22Rv1 (cell line): ENCODE results near the gene MPDU1.

Experiments
- H3K27ac ChIP-seq: fragments of 450-650 bp; 2 replicates; pipeline ENCODE4 v1.5.1; 2017
- CTCF ChIP-seq: fragments of 450-650 bp; IDR thresholded peaks from 2 replicates; pipeline ENCODE4 v1.5.1; 2017; ENCODE audit warnings: mild to moderate bottlenecking
- ZFX ChIP-seq: fragments of 450-650 bp; IDR thresholded peaks from 2 replicates; pipeline ENCODE4 v1.6.1; 2017; ENCODE audit warnings: antibody characterized with exemption, borderline replicate concordance

The MPDU1 gene

DNA sequence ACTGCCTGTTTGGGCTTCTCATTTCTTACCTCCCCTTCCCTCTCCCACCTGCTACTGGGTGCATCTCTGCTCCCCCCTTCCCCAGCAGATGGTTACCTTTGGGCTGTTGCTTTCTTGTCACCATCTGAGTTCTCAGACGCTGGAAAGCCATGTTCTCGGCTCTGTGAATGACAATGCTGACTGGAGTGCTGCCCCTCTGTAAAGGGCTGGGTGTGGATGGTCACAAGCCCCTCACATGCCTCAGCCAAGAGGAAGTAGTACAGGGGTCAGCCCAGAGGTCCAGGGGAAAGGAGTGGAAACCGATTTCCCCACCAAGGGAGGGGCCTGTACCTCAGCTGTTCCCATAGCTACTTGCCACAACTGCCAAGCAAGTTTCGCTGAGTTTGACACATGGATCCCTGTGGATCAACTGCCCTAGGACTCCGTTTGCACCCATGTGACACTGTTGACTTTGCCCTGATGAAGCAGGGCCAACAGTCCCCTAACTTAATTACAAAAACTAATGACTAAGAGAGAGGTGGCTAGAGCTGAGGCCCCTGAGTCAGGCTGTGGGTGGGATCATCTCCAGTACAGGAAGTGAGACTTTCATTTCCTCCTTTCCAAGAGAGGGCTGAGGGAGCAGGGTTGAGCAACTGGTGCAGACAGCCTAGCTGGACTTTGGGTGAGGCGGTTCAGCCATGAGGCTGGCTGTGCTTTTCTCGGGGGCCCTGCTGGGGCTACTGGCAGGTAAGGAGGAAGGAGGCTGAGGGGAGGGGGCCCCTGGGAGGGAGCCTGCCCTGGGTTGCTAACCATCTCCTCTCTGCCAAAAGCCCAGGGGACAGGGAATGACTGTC lies 4.4 kb upstream of the MPDU1 start, which contains the start of gene CD68:
TSS of gene CD68 (plus strand) at position 638 of the 833 bp plus-strand sequence. CDS start at position 678, 40 bp downstream.
- TF ChIP-seq CTCF = no peak
- TF ChIP-seq ZFX = no peak

DNA sequence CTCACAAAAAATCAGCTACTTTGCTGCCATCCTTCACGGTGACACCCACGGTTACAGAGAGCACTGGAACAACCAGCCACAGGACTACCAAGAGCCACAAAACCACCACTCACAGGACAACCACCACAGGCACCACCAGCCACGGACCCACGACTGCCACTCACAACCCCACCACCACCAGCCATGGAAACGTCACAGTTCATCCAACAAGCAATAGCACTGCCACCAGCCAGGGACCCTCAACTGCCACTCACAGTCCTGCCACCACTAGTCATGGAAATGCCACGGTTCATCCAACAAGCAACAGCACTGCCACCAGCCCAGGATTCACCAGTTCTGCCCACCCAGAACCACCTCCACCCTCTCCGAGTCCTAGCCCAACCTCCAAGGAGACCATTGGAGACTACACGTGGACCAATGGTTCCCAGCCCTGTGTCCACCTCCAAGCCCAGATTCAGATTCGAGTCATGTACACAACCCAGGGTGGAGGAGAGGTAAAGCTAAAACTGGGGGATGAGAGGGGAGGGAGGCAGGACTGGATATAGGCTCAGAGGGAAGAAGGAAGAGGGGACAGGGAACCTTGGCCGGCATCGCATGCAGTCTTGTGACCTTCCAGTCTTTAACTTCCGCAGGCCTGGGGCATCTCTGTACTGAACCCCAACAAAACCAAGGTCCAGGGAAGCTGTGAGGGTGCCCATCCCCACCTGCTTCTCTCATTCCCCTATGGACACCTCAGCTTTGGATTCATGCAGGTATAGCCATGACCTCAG lies 3.6 kb upstream of the MPDU1 start:
- peak overlapping the region; percentile 99 for H3K27ac ChIP-seq

More for the DNA sequence above, 4.4 kb upstream of the MPDU1 start, which contains the start of gene CD68:
- H3K27ac ChIP-seq = peak within 1 kb of the TSS; percentile 99

DNA sequence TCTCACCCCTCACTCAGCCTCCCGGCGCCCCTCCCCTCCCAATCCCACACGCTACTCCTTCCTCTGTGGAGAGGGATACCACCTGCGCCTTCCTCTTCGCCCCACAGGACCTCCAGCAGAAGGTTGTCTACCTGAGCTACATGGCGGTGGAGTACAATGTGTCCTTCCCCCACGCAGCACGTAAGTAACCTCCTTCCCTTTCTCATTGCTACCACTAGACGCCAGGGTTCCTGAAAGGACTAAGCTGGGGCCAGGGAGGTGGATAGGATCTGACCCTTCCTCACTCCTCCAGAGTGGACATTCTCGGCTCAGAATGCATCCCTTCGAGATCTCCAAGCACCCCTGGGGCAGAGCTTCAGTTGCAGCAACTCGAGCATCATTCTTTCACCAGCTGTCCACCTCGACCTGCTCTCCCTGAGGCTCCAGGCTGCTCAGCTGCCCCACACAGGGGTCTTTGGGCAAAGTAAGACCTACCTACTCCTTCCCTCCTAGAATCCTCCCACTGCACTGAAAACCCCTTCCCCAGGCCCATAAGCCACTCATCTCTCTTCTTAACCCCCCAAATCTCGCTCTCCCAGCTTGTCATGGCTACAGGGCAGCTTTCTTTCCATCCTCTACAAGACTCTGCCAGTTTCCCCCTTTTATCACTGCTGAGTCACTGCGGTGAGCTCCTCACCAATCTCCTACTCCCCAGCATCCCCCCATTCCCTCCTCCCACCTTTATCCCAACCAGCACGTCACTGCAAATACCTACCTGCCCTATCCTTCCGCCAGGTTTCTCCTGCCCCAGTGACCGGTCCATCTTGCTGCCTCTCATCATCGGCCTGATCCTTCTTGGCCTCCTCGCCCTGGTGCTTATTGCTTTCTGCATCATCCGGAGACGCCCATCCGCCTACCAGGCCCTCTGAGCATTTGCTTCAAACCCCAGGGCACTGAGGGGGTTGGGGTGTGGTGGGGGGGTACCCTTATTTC lies 2.8 kb upstream of the MPDU1 start:
- TF ChIP-seq ZFX (no peak), CTCF (no peak)
- H3K27ac ChIP-seq = peak overlapping the region; percentile 99

More for the DNA sequence above, 3.6 kb upstream of the MPDU1 start:
- TF ChIP-seq CTCF = no peak
- no peak for TF ChIP-seq ZFX

GRCh38 chr17:7582396-7583252 lies 1.0 kb upstream of the MPDU1 start:
- H3K27ac ChIP-seq = peak overlapping the region; percentile 99
- no peak for TF ChIP-seq ZFX
- TF ChIP-seq CTCF = 0 out of 2 replicates have a peak, but pooled peaks have one; percentile 7

DNA sequence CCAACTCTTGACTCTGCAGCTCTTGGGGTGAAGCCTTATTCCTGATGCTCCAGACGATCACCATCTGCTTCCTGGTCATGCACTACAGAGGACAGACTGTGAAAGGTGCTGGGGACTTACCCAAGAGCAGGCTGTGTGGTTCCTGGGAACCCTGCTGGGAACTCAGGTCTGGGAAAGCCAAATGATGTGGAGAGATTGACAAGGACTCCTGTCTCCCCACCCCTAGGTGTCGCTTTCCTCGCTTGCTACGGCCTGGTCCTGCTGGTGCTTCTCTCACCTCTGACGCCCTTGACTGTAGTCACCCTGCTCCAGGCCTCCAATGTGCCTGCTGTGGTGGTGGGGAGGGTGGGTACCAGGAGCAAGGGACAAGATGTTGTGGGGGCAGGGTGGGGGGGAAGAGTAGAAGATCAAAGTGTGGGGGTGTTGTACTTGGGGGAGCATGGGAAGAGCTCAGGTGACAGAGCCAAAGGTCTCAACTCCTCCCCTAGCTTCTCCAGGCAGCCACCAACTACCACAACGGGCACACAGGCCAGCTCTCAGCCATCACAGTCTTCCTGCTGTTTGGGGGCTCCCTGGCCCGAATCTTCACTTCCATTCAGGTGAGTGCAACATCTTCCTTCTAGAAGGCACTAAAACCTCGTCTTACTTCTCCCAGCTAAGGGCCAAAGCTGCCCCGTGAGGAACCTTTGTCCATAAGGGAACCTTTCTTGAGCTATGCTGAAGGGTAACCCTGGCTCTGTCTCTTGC lies 3.2 kb downstream of the MPDU1 start:
- peak; percentile 27 for TF ChIP-seq CTCF
- no peak for TF ChIP-seq ZFX
- no peak overlapping the region for H3K27ac ChIP-seq
